T-helper 1 cell treated with Interleukin-12 subunit alpha and Interleukin-12 subunit beta and Interleukin-4 antibody, amounts not matched to agents 30 μg/mL and 1 μg/mL, for 36 hours (primary cell): Measurements from ENCODE around the gene TUFM.
A peak's percentile ranks its signal among the peaks of the same experiment; 100 is the strongest.

ENCODE experiments used
- H3K27ac Mint-ChIP-seq: one replicate; pipeline ENCODE4 v1.8.0; 2021; ENCODE audit warnings: mild to moderate bottlenecking, mixed read lengths
- H3K27me3 Mint-ChIP-seq: one replicate; pipeline ENCODE4 v1.8.0; 2021; ENCODE audit warnings: low read depth, mixed read lengths
- H3K36me3 Mint-ChIP-seq: one replicate; pipeline ENCODE4 v1.8.0; 2021; ENCODE audit warnings: low read depth, mixed read lengths
- H3K4me1 Mint-ChIP-seq: one replicate; pipeline ENCODE4 v1.8.0; 2021; ENCODE audit warnings: low read depth, mixed read lengths
- H3K4me3 Mint-ChIP-seq: one replicate; pipeline ENCODE4 v1.8.0; 2021; ENCODE audit warnings: mild to moderate bottlenecking, moderate library complexity, mixed read lengths
- H3K9me3 Mint-ChIP-seq: one replicate; pipeline ENCODE4 v1.8.0; 2021; ENCODE audit warnings: mixed read lengths

The TUFM gene

DNA sequence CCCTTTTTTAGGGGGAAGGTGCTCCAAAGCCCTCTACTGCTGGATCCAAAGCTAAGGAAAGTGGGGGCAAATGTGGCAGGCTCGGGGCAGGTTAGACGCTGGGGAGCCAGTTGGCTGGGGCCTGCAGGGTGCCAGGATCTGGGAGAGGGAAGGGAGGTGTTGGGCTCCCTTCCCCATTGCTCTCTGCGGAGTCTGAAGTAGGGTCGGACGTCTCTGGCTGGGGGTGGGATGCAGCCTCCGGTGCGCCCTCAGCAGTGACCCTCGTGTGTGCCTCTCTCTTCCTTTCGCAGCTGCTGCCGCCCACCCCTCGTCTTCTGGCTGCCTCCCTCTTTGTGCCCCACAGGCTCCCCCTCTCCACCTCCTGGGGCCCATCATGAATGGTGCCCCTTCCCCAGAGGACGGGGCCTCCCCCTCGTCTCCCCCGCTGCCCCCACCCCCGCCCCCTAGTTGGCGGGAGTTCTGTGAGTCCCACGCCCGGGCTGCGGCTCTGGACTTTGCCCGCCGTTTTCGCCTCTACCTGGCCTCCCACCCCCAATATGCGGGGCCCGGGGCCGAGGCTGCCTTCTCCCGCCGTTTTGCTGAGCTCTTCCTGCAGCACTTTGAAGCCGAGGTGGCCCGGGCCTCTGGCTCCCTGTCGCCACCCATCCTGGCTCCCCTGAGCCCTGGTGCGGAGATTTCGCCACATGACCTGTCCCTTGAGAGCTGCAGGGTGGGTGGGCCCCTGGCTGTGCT, 19.7 kb upstream of the TUFM start:
- no peaks in the 10 kb centered on the region for H3K9me3 Mint-ChIP-seq
- no peak overlapping the region for H3K27ac Mint-ChIP-seq
- H3K4me3 Mint-ChIP-seq = no peak overlapping the region
- H3K36me3 Mint-ChIP-seq = peaks cover 16% of the 10 kb centered on the region
- H3K27me3 Mint-ChIP-seq = no peaks in the 10 kb centered on the region
- H3K4me1 Mint-ChIP-seq = peaks cover 22% of the 10 kb centered on the region

DNA sequence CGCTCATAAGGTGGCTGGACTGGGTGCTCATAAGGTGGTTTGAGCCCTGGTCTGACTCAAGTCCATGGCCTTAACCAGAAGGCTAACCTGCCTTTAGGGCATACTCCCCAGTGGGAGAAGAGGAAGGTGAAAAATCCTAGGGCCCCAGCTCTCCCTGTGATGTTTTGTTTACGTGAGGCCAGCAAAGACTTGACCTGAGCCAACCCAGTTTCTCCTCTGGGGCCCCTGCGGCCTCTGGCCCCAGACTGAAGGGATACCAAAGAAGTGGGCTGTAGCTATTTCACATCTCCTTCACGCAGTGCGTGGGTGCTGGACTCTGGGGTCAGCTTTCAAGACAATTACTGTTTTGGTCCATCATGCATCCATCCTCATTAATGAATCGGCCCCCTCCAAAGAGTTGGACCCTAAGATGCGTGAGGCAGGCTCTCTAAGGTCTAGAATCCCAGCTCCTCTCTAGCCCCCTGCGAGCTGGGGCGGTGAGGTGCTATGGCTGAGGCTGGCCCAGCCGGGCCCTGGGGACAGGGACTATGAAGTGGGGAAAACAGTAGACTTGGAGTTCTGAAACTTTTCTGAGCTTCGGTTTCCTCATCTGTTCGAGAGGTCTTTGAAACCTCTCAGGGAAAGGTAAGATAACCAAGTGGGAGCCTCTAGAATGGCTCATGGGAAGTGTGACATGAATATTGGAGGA, 19.0 kb upstream of the TUFM start:
- Mint-ChIP-seq H3K9me3 (no peaks in the 10 kb centered on the region), H3K4me3 (peak overlapping the region; percentile 99), H3K4me1 (peaks cover 21% of the 10 kb centered on the region), H3K36me3 (peaks cover 12% of the 10 kb centered on the region), H3K27ac (peak overlapping the region; percentile 99), H3K27me3 (no peaks in the 10 kb centered on the region)

DNA sequence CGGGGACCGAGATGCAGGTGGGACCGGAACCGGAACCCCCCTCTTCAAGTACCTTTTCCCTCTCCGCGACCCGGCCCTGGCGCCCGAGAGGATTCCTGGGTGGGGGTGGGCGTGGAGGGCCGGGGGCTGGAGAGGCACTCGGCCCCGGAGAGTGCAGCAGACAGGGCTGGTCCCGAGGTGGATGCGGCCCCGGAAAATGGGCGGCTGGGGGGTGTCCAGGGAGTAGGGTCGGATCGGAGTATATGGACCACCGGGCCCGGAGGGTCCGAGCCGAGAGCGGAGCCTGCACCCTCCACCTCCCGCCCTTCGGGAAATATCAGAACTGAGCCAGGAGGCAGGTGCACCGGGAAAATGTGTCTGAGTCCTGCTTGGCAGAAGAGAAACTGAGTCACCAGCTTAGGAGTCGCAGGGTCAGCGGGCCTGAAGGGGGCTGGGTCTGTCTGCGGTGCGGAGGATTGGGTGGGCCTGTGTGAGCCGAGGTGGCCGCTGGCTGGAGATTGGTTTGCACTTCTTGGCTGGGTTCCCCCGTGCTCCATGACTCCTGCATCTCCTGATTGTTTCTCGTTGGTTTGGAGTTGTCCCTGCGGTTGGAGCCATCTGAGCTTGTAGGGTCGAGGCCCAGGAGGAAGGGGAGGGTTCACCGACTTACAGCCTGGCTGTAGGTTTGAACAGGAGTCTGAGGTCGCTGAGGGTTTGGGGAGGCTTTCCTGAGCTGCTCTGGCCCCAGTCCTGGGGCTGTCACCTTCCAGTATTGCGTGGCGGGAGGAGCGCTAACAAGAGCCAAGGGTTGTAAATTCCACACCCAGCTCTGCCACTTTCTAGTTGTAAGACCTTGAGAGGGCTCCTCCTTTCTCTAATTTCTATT, 18.0 kb upstream of the TUFM start:
- Mint-ChIP-seq H3K27me3 (no peaks in the 10 kb centered on the region), H3K9me3 (no peaks in the 10 kb centered on the region), H3K36me3 (peaks cover 5% of the 10 kb centered on the region), H3K4me1 (peaks cover 21% of the 10 kb centered on the region), H3K4me3 (peak overlapping the region; percentile 99), H3K27ac (peak overlapping the region; percentile 99)

DNA sequence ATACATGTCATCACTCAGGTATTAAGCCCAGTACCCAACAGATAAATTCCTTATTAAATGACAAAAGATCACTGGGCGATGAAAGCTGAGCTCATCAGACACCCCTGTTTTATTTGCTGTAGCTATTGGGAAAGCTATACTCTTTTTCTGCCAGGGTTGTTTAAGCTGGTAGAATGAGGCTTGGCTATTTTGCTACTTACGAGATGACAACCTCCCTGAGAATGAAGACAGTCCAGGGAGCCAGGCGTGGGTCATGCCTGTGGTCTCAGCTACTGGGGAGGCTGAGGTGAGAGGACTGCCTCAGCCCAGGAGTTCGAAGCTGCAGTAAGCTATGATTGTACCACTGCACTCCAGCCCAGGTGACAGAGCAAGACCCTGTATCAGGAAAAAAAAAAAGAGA, 13.2 kb upstream of the TUFM start:
- no peaks in the 10 kb centered on the region for H3K9me3 Mint-ChIP-seq
- H3K36me3 Mint-ChIP-seq = peaks cover 3% of the 10 kb centered on the region
- no peak overlapping the region for H3K4me3 Mint-ChIP-seq
- no peak overlapping the region for H3K27ac Mint-ChIP-seq
- H3K4me1 Mint-ChIP-seq = peaks cover 10% of the 10 kb centered on the region
- no peaks in the 10 kb centered on the region for H3K27me3 Mint-ChIP-seq

DNA sequence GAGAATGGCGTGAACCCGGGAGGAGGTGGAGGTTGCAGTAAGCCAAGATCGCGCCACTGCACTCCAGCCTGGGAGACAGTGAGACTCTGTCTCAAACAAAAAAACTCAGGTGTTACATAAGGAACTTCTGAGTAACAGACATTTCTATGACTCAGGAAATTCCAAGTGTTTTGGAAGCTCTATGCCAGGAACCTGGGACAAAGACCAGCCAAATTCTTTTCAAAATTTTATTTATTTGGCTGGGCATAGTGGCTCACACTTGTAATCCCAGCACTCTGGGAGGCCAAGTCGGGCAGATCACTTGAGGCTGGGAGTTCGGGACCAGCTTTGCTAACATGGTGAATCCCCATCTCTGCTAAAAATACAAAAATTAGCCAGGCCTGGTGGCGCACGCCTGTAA, 12.3 kb upstream of the TUFM start:
- Mint-ChIP-seq H3K36me3 (peaks cover 3% of the 10 kb centered on the region), H3K9me3 (no peaks in the 10 kb centered on the region), H3K4me3 (no peak overlapping the region), H3K27me3 (no peaks in the 10 kb centered on the region), H3K27ac (no peak overlapping the region), H3K4me1 (peaks cover 7% of the 10 kb centered on the region)

DNA sequence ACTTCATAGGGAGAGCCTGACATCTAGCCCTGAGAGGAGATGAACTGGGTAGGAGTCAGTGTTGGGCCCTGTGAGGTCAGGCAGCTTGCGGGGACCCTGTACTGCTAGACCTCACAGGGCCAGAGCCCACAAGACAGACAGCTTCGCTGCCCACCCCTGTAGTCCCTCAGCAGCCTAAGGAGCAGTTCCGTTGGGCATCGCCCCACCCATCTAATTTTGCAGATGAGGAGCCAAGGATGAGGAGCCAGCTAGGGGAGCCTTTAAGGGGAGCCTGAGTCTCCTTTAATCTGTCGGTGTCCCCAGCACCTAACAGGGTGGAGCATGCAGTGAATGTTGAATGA, 755 bp upstream of the TUFM start:
- Mint-ChIP-seq H3K4me3 (peak overlapping the region; percentile 95), H3K4me1 (peaks cover 23% of the 10 kb centered on the region), H3K9me3 (no peaks in the 10 kb centered on the region), H3K36me3 (peaks cover 25% of the 10 kb centered on the region), H3K27ac (peak overlapping the region; percentile 94), H3K27me3 (no peaks in the 10 kb centered on the region)

DNA sequence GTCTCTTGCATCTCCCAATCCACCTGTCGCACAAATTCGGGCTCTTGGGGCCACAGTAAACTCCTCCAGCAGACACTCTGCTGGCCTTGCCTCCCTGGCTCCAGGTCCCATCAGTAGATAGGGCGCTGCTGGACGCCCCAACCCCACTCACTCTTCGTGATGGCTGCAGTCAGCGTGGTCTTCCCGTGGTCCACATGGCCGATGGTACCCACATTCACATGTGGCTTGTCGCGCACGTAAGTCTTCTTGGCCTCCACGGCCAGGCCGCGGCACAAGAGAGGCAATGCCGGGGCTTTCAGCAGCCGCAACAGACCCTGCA, 428 bp downstream of the TUFM start:
- Mint-ChIP-seq H3K27me3 (no peaks in the 10 kb centered on the region), H3K4me1 (peaks cover 23% of the 10 kb centered on the region), H3K9me3 (no peaks in the 10 kb centered on the region), H3K27ac (peak overlapping the region; percentile 94), H3K36me3 (peaks cover 25% of the 10 kb centered on the region), H3K4me3 (peak overlapping the region; percentile 95)

DNA sequence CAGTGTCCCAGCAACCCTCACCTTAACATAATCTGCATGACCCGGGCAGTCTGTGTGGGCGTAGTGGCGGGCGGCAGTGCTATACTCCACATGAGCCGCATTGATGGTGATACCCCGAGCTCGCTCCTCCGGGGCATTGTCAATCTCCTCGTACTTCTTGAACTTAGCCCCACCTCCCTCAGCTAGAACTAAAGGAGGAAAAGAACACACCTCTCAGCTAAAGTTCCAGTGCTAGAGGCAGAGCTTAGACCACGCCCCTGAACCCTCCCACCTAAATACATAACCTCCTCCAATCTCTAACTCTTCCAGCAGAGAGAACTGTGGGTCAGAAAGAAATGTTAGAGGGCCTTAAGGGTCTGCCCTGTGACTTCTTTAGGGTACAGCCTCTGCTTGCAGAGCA, 855 bp downstream of the TUFM start:
- no peaks in the 10 kb centered on the region for H3K27me3 Mint-ChIP-seq
- H3K4me3 Mint-ChIP-seq = peak overlapping the region; percentile 95
- no peaks in the 10 kb centered on the region for H3K9me3 Mint-ChIP-seq
- peaks cover 23% of the 10 kb centered on the region for H3K4me1 Mint-ChIP-seq
- H3K36me3 Mint-ChIP-seq = peaks cover 25% of the 10 kb centered on the region
- H3K27ac Mint-ChIP-seq = peak overlapping the region; percentile 94

DNA sequence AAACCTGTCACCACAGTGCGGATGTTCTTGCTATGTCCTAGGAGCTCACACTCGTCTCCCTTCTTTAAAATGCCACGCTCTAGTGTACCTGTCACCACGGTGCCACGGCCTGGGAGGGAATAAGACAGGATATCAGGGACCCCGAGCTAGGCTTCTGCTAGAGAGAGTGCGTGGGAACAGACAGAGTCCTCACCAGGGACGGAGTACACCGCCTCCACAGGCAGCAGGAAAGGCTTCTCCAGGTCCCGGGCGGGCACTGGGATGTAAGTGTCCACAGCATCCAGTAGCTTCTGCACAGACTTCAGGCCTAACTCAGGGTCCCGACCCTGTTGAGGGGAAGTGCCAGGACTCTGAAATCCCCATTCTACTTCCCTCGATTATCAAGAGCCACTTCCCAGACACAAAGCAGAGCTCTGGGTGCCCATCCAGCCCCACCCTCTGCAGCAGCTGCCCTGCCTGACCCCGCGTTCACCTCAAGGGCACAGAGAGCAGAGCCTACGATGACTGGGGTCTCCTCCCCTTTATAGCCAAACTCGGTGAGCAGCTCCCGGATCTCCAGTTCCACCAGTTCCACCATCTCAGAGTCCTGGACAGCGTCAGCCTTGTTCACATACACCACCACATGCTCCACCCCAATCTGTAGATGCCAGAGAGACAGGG, 1.8 kb downstream of the TUFM start:
- Mint-ChIP-seq H3K27ac (no peak overlapping the region), H3K27me3 (no peaks in the 10 kb centered on the region), H3K9me3 (no peaks in the 10 kb centered on the region), H3K4me3 (peak overlapping the region; percentile 95), H3K36me3 (peaks cover 25% of the 10 kb centered on the region), H3K4me1 (peaks cover 23% of the 10 kb centered on the region)

DNA sequence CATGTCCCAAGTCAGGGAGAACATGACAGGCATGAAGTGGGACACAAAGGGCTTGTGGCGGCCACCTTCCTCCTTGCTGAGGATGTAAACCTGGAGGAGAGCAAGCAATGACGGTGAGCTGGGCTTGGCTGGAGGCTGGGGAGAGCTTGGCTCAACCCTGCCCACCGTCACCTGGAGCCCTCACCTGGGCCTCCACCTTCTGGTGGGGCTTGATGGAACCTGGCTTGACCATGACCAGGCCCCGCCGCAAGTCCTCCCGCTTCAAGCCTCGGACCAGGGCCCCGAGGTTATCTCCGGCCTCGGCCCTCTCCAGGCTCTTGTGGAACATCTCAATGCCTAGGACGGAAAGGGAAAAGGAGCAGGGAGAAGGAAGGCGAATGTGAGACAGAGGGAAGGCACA, 2.4 kb downstream of the TUFM start:
- Mint-ChIP-seq H3K4me1 (peaks cover 24% of the 10 kb centered on the region), H3K27ac (no peak overlapping the region), H3K9me3 (no peaks in the 10 kb centered on the region), H3K4me3 (no peak overlapping the region), H3K36me3 (peaks cover 27% of the 10 kb centered on the region), H3K27me3 (no peaks in the 10 kb centered on the region)

DNA sequence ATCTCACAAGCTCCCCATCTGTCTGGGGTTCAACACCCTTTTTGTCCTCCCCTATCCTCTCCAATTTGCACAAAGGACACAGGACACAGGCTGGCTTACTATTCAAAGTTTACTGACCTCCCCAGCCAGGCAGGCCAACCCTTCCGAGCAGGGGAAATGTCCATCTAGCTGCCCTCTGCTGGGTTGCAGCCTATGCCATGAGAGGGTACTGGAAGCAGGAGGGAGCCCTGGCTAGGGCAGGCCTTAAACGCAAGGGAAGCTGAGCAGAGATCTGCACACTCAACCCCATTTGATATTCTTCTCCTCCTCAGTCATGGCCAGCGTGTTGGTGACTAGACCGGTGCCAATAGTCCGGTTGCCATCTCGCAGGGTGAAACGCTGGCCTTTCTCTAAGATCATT, 3.5 kb downstream of the TUFM start:
- Mint-ChIP-seq H3K27me3 (no peaks in the 10 kb centered on the region), H3K36me3 (peaks cover 36% of the 10 kb centered on the region), H3K9me3 (no peaks in the 10 kb centered on the region), H3K4me3 (no peak overlapping the region), H3K4me1 (peaks cover 25% of the 10 kb centered on the region), H3K27ac (peak overlapping the region; percentile 58)

DNA sequence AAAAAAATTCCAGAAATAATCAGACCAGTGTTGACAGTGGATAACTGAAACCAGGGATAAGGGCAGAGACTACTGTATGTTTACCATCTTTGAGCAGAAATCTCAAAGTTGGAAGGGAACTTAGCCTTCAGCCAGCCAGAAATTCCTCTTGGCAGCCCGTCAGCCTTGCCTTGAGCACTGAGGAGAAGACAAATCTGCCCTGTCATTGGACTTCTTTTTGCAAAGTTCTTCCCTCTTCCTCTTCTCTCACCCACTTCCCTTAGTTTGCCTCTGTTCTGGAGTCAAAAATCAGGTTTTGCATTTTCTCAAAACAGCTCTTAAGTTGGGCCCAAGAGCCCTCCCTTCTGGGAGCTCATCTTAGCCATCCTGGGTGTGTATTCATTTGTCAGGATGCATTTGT, 6.2 kb downstream of the TUFM start:
- no peaks in the 10 kb centered on the region for H3K9me3 Mint-ChIP-seq
- H3K4me1 Mint-ChIP-seq = peaks cover 9% of the 10 kb centered on the region
- H3K27ac Mint-ChIP-seq = no peak overlapping the region
- no peak overlapping the region for H3K4me3 Mint-ChIP-seq
- no peaks in the 10 kb centered on the region for H3K27me3 Mint-ChIP-seq
- H3K36me3 Mint-ChIP-seq = peaks cover 36% of the 10 kb centered on the region

DNA sequence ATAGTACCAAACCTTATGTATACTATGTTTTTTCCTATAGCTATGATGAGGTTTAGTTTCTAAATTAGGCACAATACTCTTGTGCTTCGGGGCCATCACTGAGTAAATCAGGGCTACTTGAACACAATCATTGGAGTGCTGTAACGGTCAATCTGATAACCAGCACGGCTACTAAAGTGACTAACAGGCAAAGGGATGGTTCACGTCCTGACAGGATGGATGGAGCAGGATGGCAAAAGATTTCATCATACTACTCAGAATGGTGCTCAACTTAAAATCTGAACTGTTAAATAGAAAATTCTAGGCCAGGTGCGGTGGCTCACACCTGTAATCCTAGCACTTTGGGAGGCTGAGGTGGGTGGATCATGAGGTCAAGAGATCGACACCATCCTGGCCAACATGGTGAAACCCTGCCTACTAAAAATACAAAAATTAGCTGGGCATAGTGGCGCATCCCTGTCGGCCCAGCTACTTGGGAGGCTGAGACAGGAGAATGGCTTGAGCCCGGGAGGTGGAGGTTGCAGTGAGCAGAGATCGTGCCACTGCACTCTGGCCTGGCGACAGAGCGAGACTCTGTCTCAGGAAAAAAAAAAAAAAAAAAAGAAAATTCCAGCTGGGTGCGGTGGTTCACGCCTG, 7.0 kb downstream of the TUFM start:
- Mint-ChIP-seq H3K9me3 (no peaks in the 10 kb centered on the region), H3K36me3 (peaks cover 36% of the 10 kb centered on the region), H3K4me1 (peaks cover 7% of the 10 kb centered on the region), H3K27me3 (no peaks in the 10 kb centered on the region), H3K27ac (peak overlapping the region; percentile 36), H3K4me3 (no peak overlapping the region)

DNA sequence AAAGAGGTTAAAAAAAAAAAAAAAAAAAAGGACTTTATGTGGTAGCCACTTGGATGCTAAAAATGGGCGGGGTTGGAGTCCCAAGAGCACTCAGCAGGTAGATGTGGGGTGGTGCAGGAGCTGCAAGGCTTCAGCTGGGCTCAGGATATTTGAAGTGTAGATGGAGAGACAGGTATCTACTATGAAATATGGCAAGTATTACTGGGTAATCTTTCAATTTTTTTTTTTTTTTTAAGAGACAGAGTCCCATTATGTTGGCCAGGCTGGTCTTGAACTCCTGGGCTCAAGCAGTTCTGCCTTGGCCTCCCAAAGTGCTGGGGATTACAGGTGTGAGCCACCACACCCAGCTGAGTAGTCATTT, 7.6 kb downstream of the TUFM start:
- no peak overlapping the region for H3K27ac Mint-ChIP-seq
- no peaks in the 10 kb centered on the region for H3K9me3 Mint-ChIP-seq
- no peak overlapping the region for H3K4me3 Mint-ChIP-seq
- H3K27me3 Mint-ChIP-seq = no peaks in the 10 kb centered on the region
- H3K4me1 Mint-ChIP-seq = peaks cover 7% of the 10 kb centered on the region
- peaks cover 38% of the 10 kb centered on the region for H3K36me3 Mint-ChIP-seq
